H1 (cell line): ENCODE data around the gene OXNAD1. TPM values are rescaled to one million over a fixed set of nuclear protein-coding genes. Genes with fewer than 3 reads are reported as not detected.

ENCODE experiments used
- CTCF ChIA-PET: fragments of 300-600 bp; sonication (Branson Sonifier 250); formaldehyde crosslinking; loops from one replicate; lab custom pipeline; 2021; ENCODE audit not compliant: partially characterized antibody; lab: Charles Lee
- POLR2A ChIA-PET: fragments of 300-600 bp; sonication (Branson Sonifier 250); formaldehyde crosslinking; loops from one replicate; lab custom pipeline; 2021; ENCODE audit warnings: inconsistent platforms; ENCODE audit not compliant: partially characterized antibody; lab: Charles Lee
- DNase-seq, 2 experiments: peaks; one replicate each; pipeline versions ENCODE4 v3.0.0 to v3.0.0-alpha.2; 2010 to 2022; ENCODE audit warnings: low spot score in 2 of 2, low read depth in 1 of 2, mixed read lengths in 1 of 2
- FAIRE-seq: peaks from 2 replicates; lab custom pipeline; 2011; peaks lifted over from hg19 to GRCh38; lab: Jason Lieb, UNC
- H2AFZ ChIP-seq: 2 replicates; pipeline ENCODE4 v1.8.1; 2012; ENCODE audit warnings: low read length, inconsistent platforms
- H2AK5ac ChIP-seq: 2 replicates; pipeline ENCODE4 v1.6.1; 2013; ENCODE audit warnings: low read depth, low read length
- H2BK120ac ChIP-seq: replicated peaks from 2 replicates; pipeline ENCODE3; 2013; ENCODE audit warnings: low read depth, low read length, inconsistent platforms
- H2BK12ac ChIP-seq: 2 replicates; pipeline ENCODE4 v1.6.1; 2013; ENCODE audit warnings: low read depth, low read length
- H2BK15ac ChIP-seq: 2 replicates; pipeline ENCODE4 v1.6.1; 2013; ENCODE audit warnings: low read length
- H2BK20ac ChIP-seq: 2 replicates; pipeline ENCODE4 v1.6.1; 2013; ENCODE audit warnings: low read length
- H2BK5ac ChIP-seq: 2 replicates; pipeline ENCODE4 v1.6.1; 2013; ENCODE audit warnings: low read depth, low read length
- H3K14ac ChIP-seq: 2 replicates; pipeline ENCODE4 v1.6.1; 2013; ENCODE audit warnings: inconsistent platforms; ENCODE audit not compliant: insufficient read length
- H3K18ac ChIP-seq: 2 replicates; pipeline ENCODE4 v1.6.1; 2013; ENCODE audit warnings: low read length; ENCODE audit errors: extremely low read depth
- H3K23ac ChIP-seq: 2 replicates; pipeline ENCODE4 v1.6.1; 2013; ENCODE audit warnings: inconsistent platforms; ENCODE audit not compliant: insufficient read length
- H3K23me2 ChIP-seq: 2 replicates; pipeline ENCODE4 v1.6.1; 2013; ENCODE audit warnings: low read depth, low read length
- H3K27ac ChIP-seq: 2 replicates; pipeline ENCODE4 v1.6.1; 2011; ENCODE audit warnings: low read depth, low read length, inconsistent platforms
- H3K27me3 ChIP-seq, 4 experiments: replicated peaks in 1 of 4; 1 replicate in 1 of 4; 2 replicates in 3 of 4; pipeline versions ENCODE4 v1.6.1 to v1.8.1; 2011 to 2013; ENCODE audit warnings: low read length in 3 of 4, mild to moderate bottlenecking in 3 of 4, inconsistent platforms in 2 of 4, mixed read lengths in 2 of 4, moderate library complexity in 1 of 4; ENCODE audit not compliant: control insufficient read depth in 3 of 4, insufficient read depth in 3 of 4; ENCODE audit errors: extremely low read depth in 1 of 4
- H3K36me3 ChIP-seq, 4 experiments: 2 replicates each; pipeline versions ENCODE4 v1.6.1 to v1.8.1; 2011 to 2013; ENCODE audit warnings: mild to moderate bottlenecking in 4 of 4, low read length in 3 of 4, moderate library complexity in 2 of 4, control low read depth in 1 of 4, inconsistent platforms in 1 of 4; ENCODE audit not compliant: insufficient read depth in 4 of 4, control insufficient read depth in 2 of 4
- H3K4ac ChIP-seq: replicated peaks from 2 replicates; pipeline ENCODE3; 2013; ENCODE audit warnings: low read length, low read depth, mixed read lengths, inconsistent platforms; ENCODE audit not compliant: insufficient read length
- H3K4me1 ChIP-seq, 4 experiments: replicated peaks in 1 of 4; 1 replicate in 1 of 4; 2 replicates in 3 of 4; pipeline versions ENCODE4 v1.6.1 to v1.8.1; 2011 to 2013; ENCODE audit warnings: low read length in 3 of 4, inconsistent platforms in 2 of 4, mixed read lengths in 1 of 4; ENCODE audit not compliant: insufficient read depth in 4 of 4, control insufficient read depth in 3 of 4
- H3K4me2 ChIP-seq, 2 experiments: 2 replicates each; pipeline versions ENCODE4 v1.6.1 to v1.8.1; 2011 to 2013; ENCODE audit warnings: low read depth in 2 of 2, low read length in 2 of 2, control low read depth in 1 of 2, inconsistent platforms in 1 of 2, mild to moderate bottlenecking in 1 of 2; ENCODE audit not compliant: insufficient read depth in 1 of 2
- H3K4me3 ChIP-seq, 4 experiments: fragments of 200-600, 300-600 bp in 1 of 4; sonication (generic), shearing (Covaris generic), sonication (Bioruptor Twin) in 1 of 4; 2 replicates each; pipeline versions ENCODE4 v1.5.1 to v1.8.1; 2011 to 2016; ENCODE audit warnings: low read length in 4 of 4, low read depth in 3 of 4, control low read depth in 2 of 4, inconsistent platforms in 2 of 4, mild to moderate bottlenecking in 2 of 4, mixed read lengths in 1 of 4, moderate library complexity in 1 of 4; ENCODE audit not compliant: insufficient read depth in 2 of 4; ENCODE audit errors: extremely low read depth in 1 of 4
- H3K56ac ChIP-seq: replicated peaks from 2 replicates; pipeline ENCODE3; 2013; ENCODE audit warnings: low read depth, mild to moderate bottlenecking, mixed read lengths, low read length, inconsistent platforms; ENCODE audit not compliant: insufficient read length
- H3K79me1 ChIP-seq: 2 replicates; pipeline ENCODE4 v1.6.1; 2013; ENCODE audit warnings: low read depth, low read length, control low read depth
- H3K79me2 ChIP-seq, 2 experiments: 2 replicates each; pipeline versions ENCODE4 v1.6.1 to v1.8.1; 2012 to 2013; ENCODE audit warnings: low read length in 2 of 2, mild to moderate bottlenecking in 2 of 2, inconsistent platforms in 1 of 2; ENCODE audit not compliant: insufficient read depth in 2 of 2, control insufficient read depth in 1 of 2
- H3K9ac ChIP-seq, 4 experiments: replicated peaks in 1 of 4; 1 replicate in 1 of 4; 2 replicates in 3 of 4; pipeline versions ENCODE4 v1.6.1 to v1.8.1; 2011 to 2013; ENCODE audit warnings: low read depth in 3 of 4, low read length in 3 of 4, control low read depth in 2 of 4, mild to moderate bottlenecking in 2 of 4, moderate library complexity in 2 of 4, inconsistent platforms in 1 of 4; ENCODE audit errors: extremely low read depth in 1 of 4
- H3K9me3 ChIP-seq, 2 experiments: 2 replicates each; pipeline versions ENCODE4 v1.6.1 to v1.8.1; 2012 to 2013; ENCODE audit warnings: mild to moderate bottlenecking in 2 of 2, moderate library complexity in 2 of 2, control low read depth in 1 of 2, inconsistent platforms in 1 of 2, low read depth in 1 of 2, low read length in 1 of 2, mixed read lengths in 1 of 2; ENCODE audit not compliant: insufficient read depth in 2 of 2
- H4K20me1 ChIP-seq, 2 experiments: replicated peaks in 1 of 2; 2 replicates each; pipeline versions ENCODE3 to v1.8.1; 2011 to 2013; ENCODE audit warnings: inconsistent platforms in 2 of 2, low read length in 2 of 2, mild to moderate bottlenecking in 1 of 2; ENCODE audit not compliant: insufficient read depth in 2 of 2, control insufficient read depth in 1 of 2
- H4K5ac ChIP-seq: 2 replicates; pipeline ENCODE4 v1.6.1; 2013; ENCODE audit warnings: low read length, low read depth, mixed read lengths, inconsistent platforms; ENCODE audit not compliant: insufficient read length
- H4K8ac ChIP-seq: 2 replicates; pipeline ENCODE4 v1.8.0; 2013; ENCODE audit warnings: mild to moderate bottlenecking, moderate library complexity, low read length, inconsistent platforms; ENCODE audit not compliant: insufficient read depth; ENCODE audit errors: extremely low read depth
- H4K91ac ChIP-seq: replicated peaks from 2 replicates; pipeline ENCODE3; 2013; ENCODE audit warnings: low read length, mixed read lengths, inconsistent platforms; ENCODE audit not compliant: insufficient read length
- CHD1 ChIP-seq: IDR thresholded peaks from 2 replicates; pipeline ENCODE4 v1.6.1; 2012; ENCODE audit warnings: low read depth, low read length, improper control_type of control experiment
- E2F6 ChIP-seq: IDR thresholded peaks from 2 replicates; pipeline ENCODE4 v1.6.1; 2012; ENCODE audit warnings: inconsistent platforms
- GABPA ChIP-seq: IDR thresholded peaks from 2 replicates; pipeline ENCODE4 v1.6.1; 2011; ENCODE audit warnings: mild to moderate bottlenecking, low read length, moderate library complexity, borderline replicate concordance; ENCODE audit not compliant: insufficient read depth
- KDM1A ChIP-seq: fragments of 200-600, 300-600 bp; sonication (generic); IDR thresholded peaks from 2 replicates; pipeline ENCODE4 v1.7.1; 2016; ENCODE audit warnings: mild to moderate bottlenecking, low read length, borderline replicate concordance
- KDM4A ChIP-seq: IDR thresholded peaks from one replicate; pipeline ENCODE4 v1.7.1; 2012; ENCODE audit warnings: low read depth, mild to moderate bottlenecking, moderate library complexity, low read length, inconsistent platforms; ENCODE audit not compliant: severe bottlenecking
- NRF1 ChIP-seq: IDR thresholded peaks from 2 replicates; pipeline ENCODE4 v1.6.1; 2011; ENCODE audit warnings: mild to moderate bottlenecking, low read depth, low read length, improper control_type of control experiment
- POU5F1 ChIP-seq: IDR thresholded peaks from 2 replicates; pipeline ENCODE4 v1.6.1; 2011; ENCODE audit warnings: low read depth, mild to moderate bottlenecking, low read length, moderate library complexity
- RFX5 ChIP-seq: IDR thresholded peaks from 2 replicates; pipeline ENCODE4 v1.6.1; 2011; ENCODE audit warnings: low read depth, low read length, improper control_type of control experiment, borderline replicate concordance
- SIRT6 ChIP-seq: IDR thresholded peaks from one replicate; pipeline ENCODE4 v1.7.1; 2012; ENCODE audit warnings: low read length, inconsistent platforms
- SP2 ChIP-seq: IDR thresholded peaks from 2 replicates; pipeline ENCODE4 v1.6.1; 2012; ENCODE audit warnings: mild to moderate bottlenecking, low read length, inconsistent platforms
- TCF12 ChIP-seq: IDR thresholded peaks from 2 replicates; pipeline ENCODE4 v1.6.1; 2011; ENCODE audit warnings: low read depth, mild to moderate bottlenecking, low read length
- USF2 ChIP-seq: IDR thresholded peaks from 2 replicates; pipeline ENCODE4 v1.6.1; 2011; ENCODE audit warnings: low read length, improper control_type of control experiment
- ZNF274 ChIP-seq: IDR thresholded peaks from 2 replicates; pipeline ENCODE4 v1.7.0; 2012; ENCODE audit warnings: low read length, borderline replicate concordance; ENCODE audit errors: extremely low read depth
- WGBS, 2 experiments: shearing (Covaris generic) in 1 of 2; methylation state at CpG; one replicate each; pipeline versions ENCODE4 v1.1.6 to v1.1.7; 2013 to 2015; ENCODE audit warnings: low lambda C conversion rate in 2 of 2, mixed read lengths in 2 of 2, inconsistent platforms in 1 of 2, low coverage in 1 of 2, missing lambda C conversion rate in 1 of 2; ENCODE audit not compliant: insufficient replicate concordance in 2 of 2, insufficient coverage in 1 of 2, insufficient read length in 1 of 2; ENCODE audit errors: extremely low coverage in 1 of 2, missing lambda C conversion rate in 1 of 2; 5-methylcytosine and 5-hydroxymethylcytosine counted together
- polyA plus RNA-seq, 7 experiments: library from polyadenylated mRNA; depleted of rRNA in 3 of 7; stranded (reverse) in 5 of 7; unstranded in 2 of 7; fragments of >200 nt in 5 of 7; fragments of 200-250 nt in 2 of 7; gene quantifications; 1 replicate in 5 of 7; 2 replicates in 1 of 7; 4 replicates in 1 of 7; pipeline versions ENCODE4 v1.2.1 to v1.2.3, GENCODE V29; 2011 to 2013; ENCODE audit warnings: missing spikeins in 2 of 7, mixed read lengths in 2 of 7
- total RNA-seq: library from RNA; stranded (reverse); fragmentation: NEBNext Ultra II Directional; extraction: Animal tissue kit (Norgen Biotek cat#: 25700); gene quantifications from 2 replicates; pipeline ENCODE4 v1.2.1, GENCODE V29; 2021

OXNAD1 gene
- total and polyA plus RNA-seq, 2 of the 8 experiments (the other 6 are each of a cell fraction or from before 2014, with no cell fraction given): 14.9 to 24.8 TPM

- Histone ChIP-seq H3K4me2 (no peak overlapping the region), H2AK5ac (no peak overlapping the region), H3K56ac (no peak overlapping the region), H3K4ac (no peak overlapping the region), H2AFZ (no peak overlapping the region), H2BK5ac (no peak overlapping the region), H4K8ac (no peak overlapping the region), H3K27me3 (no peaks in the 10 kb centered on the region), H2BK12ac (no peak overlapping the region), H3K4me3 (no peak overlapping the region), H3K79me1 (0 out of 2 replicates have a peak, but pooled peaks cover 3% of the 10 kb centered on the region), H4K20me1 (no peaks in the 10 kb centered on the region), H4K5ac (no peak overlapping the region), H3K9ac (no peak overlapping the region), H3K36me3 (peaks cover 0 to 22% (median 9%) of the 10 kb centered on the region in 4 experiments; a peak in 5 of 8 replicates), H3K23me2 (no peaks in the 10 kb centered on the region), H3K23ac (no peak overlapping the region), H3K9me3 (no peaks in the 10 kb centered on the region), H3K18ac (no peak overlapping the region), H2BK120ac (no peak overlapping the region), H3K27ac (no peak overlapping the region), H3K14ac (no peak overlapping the region), H2BK20ac (no peak overlapping the region), H4K91ac (no peak overlapping the region), H3K4me1 (no peaks in the 10 kb centered on the region), H2BK15ac (no peak overlapping the region), H3K79me2 (peaks cover 3 to 22% of the 10 kb centered on the region in 2 experiments; a peak in 2 of 4 replicates)
- FAIRE-seq: no peak
- CTCF ChIA-PET: interaction anchor here (0.7 to 9.2 kb wide), 31 partner anchors 8 to 265 kb away, joined by 3 to 106 read pairs (median 4); no protein-coding TSS in a partner anchor
- no peak for DNase-seq
- WGBS, 2 experiments: 92% methylated on average over 2 of the region's 2 CpGs; no CpG with 5 or more reads in 1 of the 2 experiments
- POLR2A ChIA-PET: interaction anchor here (0.6 to 1.5 kb wide), 2 partner anchors 259 to 301 kb away, joined by 3 to 7 read pairs; no protein-coding TSS in a partner anchor
- TF ChIP-seq KDM4A (no peak), TCF12 (no peak), SIRT6 (no peak), CHD1 (no peak), KDM1A (no peak), SP2 (no peak), RFX5 (no peak), NRF1 (no peak), ZNF274 (no peak), GABPA (no peak), USF2 (no peak), E2F6 (no peak), POU5F1 (no peak)
These were observed 25.8 kb downstream of the OXNAD1 start for GRCh38 chr3:16290827-16291196.
